Mucosa of rectum (tissue), 2 donors: ENCODE results near the gene GJC1.
"Not testable (repeated sequence)": the region's sequence is repeated elsewhere in the genome, so short reads cannot be mapped to it uniquely, and the experiment has no call there.

Experiments used
- H3K27ac ChIP-seq, 2 donors: one replicate each; pipeline ENCODE4 v1.7.0; 2013; ENCODE audit warnings: inconsistent platforms in 2 of 2, low read depth in 2 of 2, low read length in 2 of 2
- H3K27me3 ChIP-seq, 2 donors: one replicate each; pipeline ENCODE4 v1.7.0; 2013; ENCODE audit warnings: low read length in 2 of 2; ENCODE audit not compliant: control insufficient read depth in 2 of 2, insufficient read depth in 2 of 2
- H3K36me3 ChIP-seq, 2 donors: one replicate each; pipeline ENCODE4 v1.7.0; 2013; ENCODE audit warnings: low read length in 2 of 2; ENCODE audit not compliant: control insufficient read depth in 2 of 2, insufficient read depth in 2 of 2
- H3K4me1 ChIP-seq, 2 donors: one replicate each; pipeline ENCODE4 v1.7.0; 2013; ENCODE audit warnings: low read length in 2 of 2, mild to moderate bottlenecking in 1 of 2; ENCODE audit not compliant: control insufficient read depth in 2 of 2, insufficient read depth in 2 of 2
- H3K4me3 ChIP-seq, 2 donors: one replicate each; pipeline ENCODE4 v1.7.0; 2013; ENCODE audit warnings: low read length in 2 of 2
- H3K9ac ChIP-seq, 2 donors: one replicate each; pipeline ENCODE4 v1.7.0; 2013; ENCODE audit warnings: low read length in 2 of 2, low read depth in 1 of 2, mild to moderate bottlenecking in 1 of 2
- H3K9me3 ChIP-seq, 2 donors: one replicate each; pipeline ENCODE4 v1.7.0; 2013; ENCODE audit warnings: low read length in 2 of 2; ENCODE audit not compliant: control insufficient read depth in 2 of 2
- donor health status: healthy.
- donor health status: Normal muscosa, but diverticular disease.

GJC1 gene

GRCh38 chr17:44827863-44828262, 2.2 kb downstream of the GJC1 start:
- no peaks in the 10 kb centered on the region for H3K36me3 ChIP-seq
- H3K4me1 ChIP-seq: peaks cover 0 to 5% of the 10 kb centered on the region in 2 donors
- H3K9ac ChIP-seq: no peak overlapping the region
- H3K27me3 ChIP-seq: peaks cover 19 to 25% of the 10 kb centered on the region in 2 donors
- no peak overlapping the region for H3K4me3 ChIP-seq
- H3K9me3 ChIP-seq: no peaks in the 10 kb centered on the region
- H3K27ac ChIP-seq: no peak overlapping the region

DNA sequence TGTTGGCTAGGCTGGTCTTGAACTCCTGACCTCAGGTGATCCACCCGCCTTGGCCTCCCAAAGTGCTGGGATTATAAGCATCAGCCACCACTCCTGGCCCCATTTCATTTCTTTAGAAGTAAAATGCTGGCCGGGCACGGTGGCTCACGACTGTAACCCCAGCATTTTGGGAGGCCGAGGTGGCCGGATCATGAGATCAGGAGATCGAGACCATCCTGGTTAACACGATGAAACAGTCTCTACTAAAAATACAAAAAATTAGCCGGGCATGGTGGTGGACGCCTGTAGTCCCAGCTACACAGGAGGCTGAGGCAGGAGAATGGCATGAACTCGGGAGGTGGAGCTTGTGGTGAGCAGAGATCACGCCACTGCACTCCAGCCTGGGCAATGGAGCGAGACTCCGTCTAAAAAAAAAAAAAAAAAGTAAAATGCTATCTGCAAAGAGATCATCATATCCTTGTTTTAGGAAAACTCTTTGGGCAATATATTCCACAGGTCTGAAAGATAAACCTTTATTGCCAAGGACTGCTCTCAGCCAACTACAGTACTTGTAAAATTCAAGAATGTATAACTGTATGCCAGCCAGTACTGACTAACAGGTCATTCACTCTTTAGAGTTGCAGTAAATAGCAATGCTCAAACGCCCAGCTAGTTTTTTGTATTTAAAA, 3.8 kb downstream of the GJC1 start:
- Histone ChIP-seq H3K9me3 (no peaks in the 10 kb centered on the region), H3K9ac (no peak overlapping the region), H3K36me3 (no peaks in the 10 kb centered on the region), H3K4me3 (no peak overlapping the region), H3K27me3 (peaks cover 17 to 20% of the 10 kb centered on the region in 2 donors), H3K27ac (no peak overlapping the region), H3K4me1 (peaks cover 0 to 5% of the 10 kb centered on the region in 2 donors)

- not testable (repeated sequence) for H3K4me3 ChIP-seq, H3K9ac ChIP-seq, H3K36me3 ChIP-seq, H3K4me1 ChIP-seq, H3K9me3 ChIP-seq, H3K27ac ChIP-seq
- peaks cover 8 to 19% of the 10 kb centered on the region in 2 donors for H3K27me3 ChIP-seq
Measured at GRCh38 chr17:44825236-44825635, 4.9 kb downstream of the GJC1 start.

DNA sequence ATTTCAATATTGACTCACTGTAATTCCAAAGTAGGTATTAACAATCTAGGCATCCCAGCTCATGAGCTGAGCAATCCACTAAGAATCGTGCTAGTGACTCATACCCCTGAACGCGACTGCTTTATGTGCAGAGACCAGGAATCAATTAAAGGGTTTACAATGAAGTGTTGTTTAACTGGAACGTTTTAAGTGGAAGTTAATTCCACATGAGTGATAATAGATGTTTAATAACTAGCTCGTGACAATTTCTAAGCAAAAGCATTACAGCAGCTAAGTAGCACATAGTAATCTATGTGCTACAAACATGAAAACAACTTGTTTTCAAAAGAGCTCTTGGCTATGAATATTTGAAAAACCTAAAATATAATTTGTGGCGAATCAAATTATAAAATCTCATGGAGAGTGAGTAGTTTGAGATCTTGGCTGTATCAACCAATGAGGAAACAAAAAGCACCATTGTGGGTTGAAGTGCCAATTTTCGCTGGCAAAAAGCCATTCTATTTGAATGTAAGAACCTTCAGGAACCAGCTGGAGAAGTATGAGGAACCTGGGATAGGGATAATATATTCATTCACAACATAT, 9.4 kb downstream of the GJC1 start:
- Histone ChIP-seq H3K9ac (no peak overlapping the region), H3K27ac (no peak overlapping the region), H3K9me3 (no peaks in the 10 kb centered on the region), H3K27me3 (peaks cover 0 to 4% of the 10 kb centered on the region in 2 donors), H3K4me3 (no peak overlapping the region), H3K36me3 (no peaks in the 10 kb centered on the region), H3K4me1 (no peaks in the 10 kb centered on the region)

GRCh38 chr17:44818508-44818907, 11.6 kb downstream of the GJC1 start:
- H3K4me3 ChIP-seq, H3K27me3 ChIP-seq, H3K9ac ChIP-seq, H3K9me3 ChIP-seq, H3K36me3 ChIP-seq, H3K27ac ChIP-seq, H3K4me1 ChIP-seq: not testable (repeated sequence)

DNA sequence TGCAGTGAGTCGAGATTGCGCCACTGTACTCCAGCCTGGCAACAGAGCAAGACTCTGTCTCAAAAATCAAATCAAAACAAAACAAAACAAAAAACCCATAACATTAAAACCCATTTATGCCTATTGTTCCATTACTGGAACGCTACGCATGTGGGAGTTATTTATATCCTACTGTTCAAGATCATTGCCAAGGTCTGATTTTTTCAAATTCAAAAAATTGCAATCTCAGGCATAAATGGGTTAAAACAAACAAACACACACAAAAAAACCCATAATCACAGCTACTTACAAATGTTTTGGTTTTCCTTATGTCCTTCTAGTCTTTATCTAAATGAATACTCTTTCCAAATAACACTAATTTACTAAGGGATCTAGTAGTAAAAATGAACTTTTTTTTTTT, 17.8 kb downstream of the GJC1 start:
- Histone ChIP-seq H3K4me1 (no peaks in the 10 kb centered on the region), H3K9ac (no peak overlapping the region), H3K27me3 (no peaks in the 10 kb centered on the region), H3K4me3 (no peak overlapping the region), H3K36me3 (no peaks in the 10 kb centered on the region), H3K9me3 (no peaks in the 10 kb centered on the region), H3K27ac (no peak overlapping the region)

DNA sequence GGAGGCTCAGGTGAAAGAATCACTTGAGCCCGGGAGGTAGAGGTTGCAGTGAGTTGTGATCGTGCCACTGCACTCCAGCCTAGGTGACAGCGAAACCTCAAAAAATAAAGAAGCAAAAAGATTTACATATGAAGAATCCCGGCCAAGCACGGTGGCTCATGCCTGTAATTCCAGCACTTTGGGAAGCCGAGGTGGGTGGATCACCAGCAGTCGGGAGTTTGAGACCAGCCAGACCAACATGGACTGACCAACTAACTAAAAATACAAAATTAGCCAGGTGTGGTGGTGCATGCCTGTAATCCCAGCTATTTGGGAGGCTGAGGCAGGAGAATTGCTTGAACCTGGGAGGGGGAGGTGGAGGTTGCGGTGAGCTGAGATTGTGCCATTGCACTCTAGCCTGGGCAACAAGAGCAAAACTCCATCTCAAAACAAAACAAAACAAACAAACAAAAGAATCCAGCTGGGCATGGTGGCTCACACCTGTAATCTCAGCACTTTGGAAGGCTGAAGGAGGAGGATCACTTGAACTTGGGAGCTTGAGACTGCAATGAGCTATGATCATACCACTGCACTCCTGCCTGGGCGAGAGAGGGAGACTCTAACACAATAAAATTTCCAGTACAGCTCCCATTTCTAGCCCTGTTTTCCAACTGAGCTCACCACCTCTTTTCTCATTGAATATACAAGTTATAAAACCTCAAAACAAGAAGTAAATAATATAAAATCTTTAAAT, 21.3 kb downstream of the GJC1 start:
- H3K4me1 ChIP-seq, H3K9me3 ChIP-seq, H3K4me3 ChIP-seq, H3K27me3 ChIP-seq, H3K27ac ChIP-seq, H3K9ac ChIP-seq, H3K36me3 ChIP-seq: not testable (repeated sequence)

DNA sequence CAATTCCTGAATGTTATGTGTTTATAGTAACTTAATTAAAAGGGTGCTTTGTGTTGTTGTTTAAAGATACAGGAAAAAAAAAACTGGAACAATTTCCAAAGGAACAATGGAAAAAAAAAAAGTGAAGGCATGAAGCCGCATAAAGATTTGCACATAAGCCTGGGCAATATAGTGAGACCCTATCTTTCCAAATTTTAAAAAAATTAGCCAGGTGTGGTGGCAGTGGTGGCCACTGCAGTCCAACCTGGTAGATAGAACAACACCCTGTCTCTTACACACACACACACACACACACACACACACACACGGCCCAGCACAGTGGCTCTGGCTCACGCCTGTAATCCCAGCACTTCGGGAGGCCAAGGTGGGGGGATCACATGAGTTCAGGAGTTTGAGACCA, 21.9 kb downstream of the GJC1 start:
- H3K4me3 ChIP-seq: no peak overlapping the region
- no peak overlapping the region for H3K27ac ChIP-seq
- no peaks in the 10 kb centered on the region for H3K9me3 ChIP-seq
- no peaks in the 10 kb centered on the region for H3K36me3 ChIP-seq
- no peak overlapping the region for H3K9ac ChIP-seq
- H3K27me3 ChIP-seq: peaks cover 0 to 5% of the 10 kb centered on the region in 2 donors
- no peaks in the 10 kb centered on the region for H3K4me1 ChIP-seq

DNA sequence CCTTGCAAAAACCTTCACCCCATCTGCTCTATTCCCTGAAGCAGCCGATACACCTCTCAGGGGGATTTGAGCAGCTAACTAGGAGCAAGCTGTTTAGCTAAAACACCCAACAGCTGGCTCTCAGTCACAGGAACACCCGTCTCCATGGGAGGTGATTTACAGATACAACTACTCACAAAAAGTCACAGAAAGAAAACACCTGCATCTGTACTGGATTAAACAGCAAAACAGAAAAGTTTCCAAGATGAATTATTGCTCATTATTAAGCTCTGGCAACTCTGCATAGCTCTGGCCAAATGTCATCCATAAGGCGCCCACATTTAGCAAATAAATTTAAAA, 22.3 kb downstream of the GJC1 start:
- Histone ChIP-seq H3K9me3 (no peaks in the 10 kb centered on the region), H3K27ac (no peak overlapping the region), H3K4me1 (no peaks in the 10 kb centered on the region), H3K36me3 (no peaks in the 10 kb centered on the region), H3K4me3 (no peak overlapping the region), H3K9ac (no peak overlapping the region), H3K27me3 (peaks cover 0 to 5% of the 10 kb centered on the region in 2 donors)

DNA sequence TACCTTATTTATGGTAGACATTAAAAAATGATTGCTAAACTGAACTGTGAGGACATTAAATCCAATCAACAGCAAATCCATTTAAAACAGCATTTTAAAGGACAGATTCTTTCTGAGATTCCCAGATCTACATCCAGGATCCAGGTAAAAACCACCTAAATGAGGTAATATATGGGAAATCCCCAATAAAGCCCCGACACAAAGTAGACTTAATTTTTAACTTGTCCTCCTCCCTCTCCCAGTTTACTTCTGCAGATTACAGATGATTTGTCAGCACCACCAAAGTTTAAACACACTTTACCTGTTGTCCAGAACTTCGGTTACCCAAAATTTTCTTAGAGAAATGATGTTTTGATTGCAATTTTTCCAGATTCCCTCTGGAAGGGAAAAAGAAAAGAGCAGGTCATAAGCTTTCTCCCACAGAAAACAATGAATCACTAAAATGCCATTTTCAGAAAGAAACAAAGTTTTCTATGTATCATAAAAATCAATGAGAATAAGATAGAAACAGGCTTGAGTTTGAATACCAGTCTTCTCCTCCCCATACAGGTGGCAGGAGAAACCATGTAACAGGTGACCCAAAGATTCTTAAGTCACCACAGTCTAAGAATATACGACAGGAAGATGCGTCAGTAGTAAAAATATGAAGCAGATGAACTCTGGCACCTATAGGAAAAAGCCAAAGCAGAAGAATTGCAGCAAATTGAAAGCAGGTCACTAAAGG, 22.8 kb downstream of the GJC1 start:
- no peaks in the 10 kb centered on the region for H3K4me1 ChIP-seq
- no peak overlapping the region for H3K27ac ChIP-seq
- peaks cover 0 to 5% of the 10 kb centered on the region in 2 donors for H3K27me3 ChIP-seq
- no peak overlapping the region for H3K4me3 ChIP-seq
- no peak overlapping the region for H3K9ac ChIP-seq
- no peaks in the 10 kb centered on the region for H3K36me3 ChIP-seq
- H3K9me3 ChIP-seq: no peaks in the 10 kb centered on the region
